ENCODE data around the gene ULK2.

ULK2 gene

DNA sequence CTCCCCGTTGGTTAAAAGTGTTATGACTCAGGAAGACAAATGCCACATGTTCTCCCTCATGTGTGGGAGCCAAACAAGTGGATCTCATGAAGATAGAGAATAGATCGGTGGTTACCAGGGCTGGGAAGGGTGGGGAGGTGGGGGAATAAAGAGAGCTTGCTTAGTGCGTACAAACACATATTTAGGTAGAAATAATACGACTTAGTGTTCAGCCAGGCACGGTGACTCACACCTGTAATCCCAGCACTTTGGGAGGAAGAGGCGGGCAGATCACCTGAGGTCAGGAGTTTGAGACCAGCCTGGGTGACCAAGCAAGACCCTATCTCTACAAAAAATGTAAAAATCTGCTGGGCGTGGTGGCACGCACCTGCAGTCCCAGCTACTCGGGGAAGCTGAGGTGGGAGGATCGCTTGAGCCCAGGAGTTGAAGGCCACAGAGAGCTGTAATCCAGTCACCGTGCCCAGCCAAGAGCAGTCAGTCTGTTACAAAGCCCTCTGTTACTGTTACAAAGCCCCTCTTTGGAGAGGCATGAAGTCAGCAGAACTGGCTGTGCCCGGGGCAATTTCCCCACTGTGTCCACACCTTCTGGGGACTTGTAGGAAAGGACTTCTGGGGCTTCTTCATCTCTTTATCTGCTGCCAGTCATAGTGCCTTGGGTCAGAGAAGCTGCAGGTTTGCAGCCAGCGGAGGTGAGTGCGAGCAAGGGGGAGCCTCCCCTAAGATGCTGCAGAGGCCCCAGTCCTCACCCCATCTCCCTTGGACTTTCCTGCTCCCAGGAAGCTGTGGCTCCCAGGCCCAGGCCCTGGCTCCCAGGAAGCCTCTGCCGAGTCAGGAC lies 115.3 kb downstream of the ULK2 start:
- TF ChIP-seq CTCF (IDR thresholded peaks at IDR 0.05; ENCODE audit: low read depth, low read length): no peak
- H3K4me3 ChIP-seq (ENCODE audit: low read depth, low read length): no peak overlapping the region

DNA sequence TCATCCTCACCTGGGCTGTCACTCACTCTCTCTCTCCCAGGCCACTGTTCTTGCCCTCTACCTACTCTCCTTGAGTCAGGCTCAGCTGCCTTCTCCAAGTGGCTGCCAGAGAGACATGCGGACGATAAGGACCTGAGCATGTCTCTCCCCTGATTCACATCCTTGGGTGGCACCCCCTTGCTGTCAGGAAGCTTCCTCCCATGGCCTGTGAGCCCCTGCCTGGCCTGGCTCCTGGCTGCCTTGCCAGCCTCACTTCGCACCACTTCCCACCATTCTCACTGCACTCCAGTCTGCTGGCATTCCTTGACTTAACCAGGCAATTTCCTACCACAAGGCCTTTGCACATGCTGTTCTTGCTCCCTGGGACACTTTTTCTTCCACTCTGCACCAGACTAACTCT lies 116.9 kb downstream of the ULK2 start:
- TF ChIP-seq CTCF (IDR thresholded peaks at IDR 0.05; ENCODE audit: low read depth, low read length): no peak
- H3K4me3 ChIP-seq (ENCODE audit: low read depth, low read length): no peak overlapping the region

GRCh38 chr17:19750020-19750572 lies 117.6 kb downstream of the ULK2 start:
- no peak for TF ChIP-seq CTCF (IDR thresholded peaks at IDR 0.05; ENCODE audit: low read depth, low read length)
- no peak overlapping the region for H3K4me3 ChIP-seq (ENCODE audit: low read depth, low read length)

DNA sequence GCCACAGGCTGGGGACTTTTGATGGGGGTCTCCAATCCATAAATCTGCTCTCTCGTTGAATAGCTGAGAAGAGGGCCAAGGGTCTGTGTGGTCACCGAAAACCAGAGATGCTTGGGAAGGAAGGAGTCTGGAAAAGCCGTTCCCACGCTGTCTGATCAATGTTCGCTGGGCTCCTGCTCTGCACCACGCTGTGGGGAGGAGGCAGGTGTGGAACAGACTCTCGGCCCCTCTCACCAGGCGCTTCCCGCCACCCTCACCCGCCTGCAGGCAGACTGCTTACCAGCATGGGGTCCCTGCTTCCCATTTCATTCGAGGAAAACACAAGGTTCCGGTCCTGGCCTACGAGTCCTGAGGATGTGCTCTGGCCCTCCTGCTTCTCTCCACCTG lies 118.9 kb downstream of the ULK2 start:
- no peak overlapping the region for H3K4me3 ChIP-seq (ENCODE audit: low read depth, low read length)
- TF ChIP-seq CTCF (IDR thresholded peaks at IDR 0.05; ENCODE audit: low read depth, low read length): no peak

DNA sequence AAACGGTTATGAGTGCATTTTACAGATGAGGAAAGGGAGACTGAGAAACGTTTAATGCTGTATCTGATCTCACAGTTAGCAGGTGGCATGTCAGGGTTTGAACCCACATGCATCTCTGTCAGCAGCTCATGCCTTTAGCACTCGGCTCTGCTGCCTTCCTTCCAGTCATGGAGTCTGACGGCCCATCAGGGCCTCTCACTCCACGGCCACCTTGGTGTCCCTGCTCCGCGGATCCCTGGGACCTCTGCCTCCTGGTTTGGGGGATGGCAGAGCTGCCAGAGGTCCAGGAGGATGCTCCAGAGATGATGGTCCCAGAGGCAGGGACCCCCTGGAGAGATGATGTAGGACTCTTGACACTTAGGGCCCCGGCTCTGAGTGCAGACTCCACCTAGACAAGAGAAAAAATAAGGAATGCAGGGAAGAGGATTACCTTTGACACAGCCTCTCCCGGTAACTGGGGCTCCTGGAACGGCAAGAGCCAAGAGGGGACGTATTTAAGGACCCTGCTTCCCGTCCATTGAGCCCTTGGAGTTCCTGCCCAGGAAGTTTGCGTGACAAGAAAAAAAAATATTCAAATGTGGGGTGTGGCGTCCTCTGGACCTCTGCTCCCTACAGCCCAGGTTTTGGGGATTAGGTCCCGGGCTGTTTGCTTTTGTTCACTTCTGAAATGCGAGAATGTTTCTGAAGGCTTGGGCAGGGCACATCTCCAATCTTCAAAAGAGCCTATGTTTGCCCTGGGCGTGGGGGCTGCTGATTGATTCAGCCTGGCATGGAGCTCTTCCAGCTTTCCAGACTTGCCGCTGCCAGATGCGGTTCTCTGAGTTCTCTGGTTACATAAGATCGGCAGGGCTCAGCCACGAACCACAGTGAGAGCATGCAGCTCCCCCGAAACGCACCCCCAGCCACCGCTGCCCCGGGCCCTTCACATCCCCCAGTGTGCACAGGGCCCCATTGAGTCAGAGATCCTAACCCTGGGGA lies 119.6 kb downstream of the ULK2 start, which contains the start of gene ALDH3A1:
TSS of gene ALDH3A1 (minus strand) at position 470 of the 978 bp plus-strand sequence. CDS start 3,169 bp downstream, outside the sequence.
- no peak within 1 kb of the TSS for H3K4me3 ChIP-seq (ENCODE audit: low read depth, low read length)
- no peak for TF ChIP-seq CTCF (IDR thresholded peaks at IDR 0.05; ENCODE audit: low read depth, low read length)

GRCh38 chr17:19747159-19747719 lies 120.5 kb downstream of the ULK2 start:
- no peak overlapping the region for H3K4me3 ChIP-seq (ENCODE audit: low read depth, low read length)
- TF ChIP-seq CTCF (IDR thresholded peaks at IDR 0.05; ENCODE audit: low read depth, low read length): no peak

Measured in WI38 (cell line).